GM23338 (cell line): ENCODE data around the gene ADGRG1.

ENCODE experiments used
- CREB1 ChIP-seq: fragments of 250-450 bp; sonication (Bioruptor Pico); IDR thresholded peaks from 2 replicates; pipeline ENCODE4 v1.5.0; 2020; ENCODE audit warnings: low read depth, mild to moderate bottlenecking, moderate library complexity
- EZH2 ChIP-seq: fragments of 200-600 bp; sonication (generic); IDR thresholded peaks from one replicate; pipeline ENCODE4 v1.8.0; 2017; ENCODE audit warnings: antibody characterized with exemption, mild to moderate bottlenecking, low read depth; ENCODE audit not compliant: unreplicated experiment
- EZH2phosphoT487 ChIP-seq: fragments of 200-600 bp; sonication (generic); IDR thresholded peaks from one replicate; pipeline ENCODE4 v1.8.1; 2018; ENCODE audit warnings: antibody characterized with exemption; ENCODE audit not compliant: unreplicated experiment
- JUNB ChIP-seq: IDR thresholded peaks from one replicate; pipeline ENCODE4 v1.6.1; 2016; ENCODE audit warnings: antibody characterized with exemption; ENCODE audit not compliant: unreplicated experiment
- NANOG ChIP-seq: IDR thresholded peaks from 2 replicates; pipeline ENCODE4 v1.6.1; 2016; ENCODE audit warnings: antibody characterized with exemption, borderline replicate concordance
- POLR2AphosphoS5 ChIP-seq: IDR thresholded peaks from 2 replicates; pipeline ENCODE4 v1.6.1; 2016; ENCODE audit warnings: antibody characterized with exemption, low read depth
- STAT1 ChIP-seq: IDR thresholded peaks from one replicate; pipeline ENCODE4 v1.6.1; 2016; ENCODE audit warnings: antibody characterized with exemption; ENCODE audit not compliant: unreplicated experiment
- ZNF114 ChIP-seq: fragments of 250-450 bp; sonication (Bioruptor Pico); IDR thresholded peaks from 2 replicates; pipeline ENCODE4 v1.5.0; 2020; ENCODE audit warnings: mild to moderate bottlenecking, moderate library complexity
- ZNF331 ChIP-seq: fragments of 250-450 bp; sonication (Bioruptor Pico); IDR thresholded peaks from 2 replicates; pipeline ENCODE4 v1.5.0; 2020; ENCODE audit warnings: low read depth, mild to moderate bottlenecking, moderate library complexity
- TF ChIP-seq, protein P1 (sequence below), 2 experiments: fragments of 200-600 bp in 1 of 2; sonication (generic) in 1 of 2; conservative IDR thresholded peaks; 2 replicates each; pipeline versions ENCODE4 v1.5.1 to v1.6.1; 2016 to 2017; ENCODE audit warnings: antibody characterized with exemption in 2 of 2, low read depth in 2 of 2, mild to moderate bottlenecking in 2 of 2, moderate library complexity in 1 of 2
- TF ChIP-seq, protein P2 (sequence below): IDR thresholded peaks from one replicate; pipeline ENCODE4 v1.6.1; 2018; ENCODE audit warnings: antibody characterized with exemption; ENCODE audit not compliant: unreplicated experiment
- TF ChIP-seq, protein P3 (sequence below): IDR thresholded peaks from 2 replicates; pipeline ENCODE4 v1.6.1; 2016; ENCODE audit warnings: antibody characterized with exemption
- TF ChIP-seq, protein P4 (sequence below): fragments of 250-450 bp; sonication (Bioruptor Pico); IDR thresholded peaks from 2 replicates; pipeline ENCODE4 v1.5.0; 2020; ENCODE audit warnings: mild to moderate bottlenecking, moderate library complexity

DNA sequence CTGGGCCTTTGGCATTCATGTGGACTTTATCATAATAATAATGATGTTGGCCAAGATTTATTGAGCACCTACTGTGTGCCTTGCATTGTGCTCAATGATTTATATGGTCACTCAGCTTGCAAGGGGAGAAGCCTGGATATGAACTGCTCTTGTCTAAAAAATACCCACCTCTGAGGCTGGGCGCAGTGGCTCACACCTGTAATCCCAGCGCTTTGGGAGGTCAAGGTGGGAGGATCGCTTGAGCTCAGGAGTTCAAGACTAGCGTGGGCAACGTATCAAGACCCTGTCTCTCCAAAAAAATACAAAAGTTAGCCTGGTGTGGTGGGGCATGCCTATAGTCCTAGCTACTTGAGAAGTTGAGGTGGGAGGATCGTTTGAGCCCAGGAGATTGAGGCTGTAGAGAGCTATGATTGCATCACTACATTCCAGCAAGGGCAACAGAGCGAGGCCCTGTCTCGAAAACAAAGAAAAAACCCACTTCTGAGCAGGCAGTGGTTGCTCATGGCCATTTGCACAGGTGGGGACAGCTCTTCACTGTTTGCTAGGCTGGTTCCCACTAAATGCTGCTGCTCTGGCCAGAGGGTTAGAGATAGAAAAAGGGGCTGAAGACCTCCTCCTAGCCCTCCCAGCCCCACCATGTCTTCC, 4.3 kb upstream of the ADGRG1 start:
- TF ChIP-seq, protein P1, sequence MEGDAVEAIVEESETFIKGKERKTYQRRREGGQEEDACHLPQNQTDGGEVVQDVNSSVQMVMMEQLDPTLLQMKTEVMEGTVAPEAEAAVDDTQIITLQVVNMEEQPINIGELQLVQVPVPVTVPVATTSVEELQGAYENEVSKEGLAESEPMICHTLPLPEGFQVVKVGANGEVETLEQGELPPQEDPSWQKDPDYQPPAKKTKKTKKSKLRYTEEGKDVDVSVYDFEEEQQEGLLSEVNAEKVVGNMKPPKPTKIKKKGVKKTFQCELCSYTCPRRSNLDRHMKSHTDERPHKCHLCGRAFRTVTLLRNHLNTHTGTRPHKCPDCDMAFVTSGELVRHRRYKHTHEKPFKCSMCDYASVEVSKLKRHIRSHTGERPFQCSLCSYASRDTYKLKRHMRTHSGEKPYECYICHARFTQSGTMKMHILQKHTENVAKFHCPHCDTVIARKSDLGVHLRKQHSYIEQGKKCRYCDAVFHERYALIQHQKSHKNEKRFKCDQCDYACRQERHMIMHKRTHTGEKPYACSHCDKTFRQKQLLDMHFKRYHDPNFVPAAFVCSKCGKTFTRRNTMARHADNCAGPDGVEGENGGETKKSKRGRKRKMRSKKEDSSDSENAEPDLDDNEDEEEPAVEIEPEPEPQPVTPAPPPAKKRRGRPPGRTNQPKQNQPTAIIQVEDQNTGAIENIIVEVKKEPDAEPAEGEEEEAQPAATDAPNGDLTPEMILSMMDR (conservative IDR thresholded peaks at IDR 0.05; ENCODE audit: low read depth in 2 of 2) = no peak
- no peak for TF ChIP-seq CREB1 (CRISPR knock-in tag)
- TF ChIP-seq EZH2phosphoT487 = no peak
- no peak for TF ChIP-seq EZH2
- TF ChIP-seq, protein P2, sequence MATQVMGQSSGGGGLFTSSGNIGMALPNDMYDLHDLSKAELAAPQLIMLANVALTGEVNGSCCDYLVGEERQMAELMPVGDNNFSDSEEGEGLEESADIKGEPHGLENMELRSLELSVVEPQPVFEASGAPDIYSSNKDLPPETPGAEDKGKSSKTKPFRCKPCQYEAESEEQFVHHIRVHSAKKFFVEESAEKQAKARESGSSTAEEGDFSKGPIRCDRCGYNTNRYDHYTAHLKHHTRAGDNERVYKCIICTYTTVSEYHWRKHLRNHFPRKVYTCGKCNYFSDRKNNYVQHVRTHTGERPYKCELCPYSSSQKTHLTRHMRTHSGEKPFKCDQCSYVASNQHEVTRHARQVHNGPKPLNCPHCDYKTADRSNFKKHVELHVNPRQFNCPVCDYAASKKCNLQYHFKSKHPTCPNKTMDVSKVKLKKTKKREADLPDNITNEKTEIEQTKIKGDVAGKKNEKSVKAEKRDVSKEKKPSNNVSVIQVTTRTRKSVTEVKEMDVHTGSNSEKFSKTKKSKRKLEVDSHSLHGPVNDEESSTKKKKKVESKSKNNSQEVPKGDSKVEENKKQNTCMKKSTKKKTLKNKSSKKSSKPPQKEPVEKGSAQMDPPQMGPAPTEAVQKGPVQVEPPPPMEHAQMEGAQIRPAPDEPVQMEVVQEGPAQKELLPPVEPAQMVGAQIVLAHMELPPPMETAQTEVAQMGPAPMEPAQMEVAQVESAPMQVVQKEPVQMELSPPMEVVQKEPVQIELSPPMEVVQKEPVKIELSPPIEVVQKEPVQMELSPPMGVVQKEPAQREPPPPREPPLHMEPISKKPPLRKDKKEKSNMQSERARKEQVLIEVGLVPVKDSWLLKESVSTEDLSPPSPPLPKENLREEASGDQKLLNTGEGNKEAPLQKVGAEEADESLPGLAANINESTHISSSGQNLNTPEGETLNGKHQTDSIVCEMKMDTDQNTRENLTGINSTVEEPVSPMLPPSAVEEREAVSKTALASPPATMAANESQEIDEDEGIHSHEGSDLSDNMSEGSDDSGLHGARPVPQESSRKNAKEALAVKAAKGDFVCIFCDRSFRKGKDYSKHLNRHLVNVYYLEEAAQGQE = no peak
- no peak for TF ChIP-seq JUNB
- no peak for TF ChIP-seq POLR2AphosphoS5
- no peak for TF ChIP-seq ZNF331 (CRISPR knock-in tag)
- no peak for TF ChIP-seq NANOG
- TF ChIP-seq STAT1 = no peak
- TF ChIP-seq, protein P3, sequence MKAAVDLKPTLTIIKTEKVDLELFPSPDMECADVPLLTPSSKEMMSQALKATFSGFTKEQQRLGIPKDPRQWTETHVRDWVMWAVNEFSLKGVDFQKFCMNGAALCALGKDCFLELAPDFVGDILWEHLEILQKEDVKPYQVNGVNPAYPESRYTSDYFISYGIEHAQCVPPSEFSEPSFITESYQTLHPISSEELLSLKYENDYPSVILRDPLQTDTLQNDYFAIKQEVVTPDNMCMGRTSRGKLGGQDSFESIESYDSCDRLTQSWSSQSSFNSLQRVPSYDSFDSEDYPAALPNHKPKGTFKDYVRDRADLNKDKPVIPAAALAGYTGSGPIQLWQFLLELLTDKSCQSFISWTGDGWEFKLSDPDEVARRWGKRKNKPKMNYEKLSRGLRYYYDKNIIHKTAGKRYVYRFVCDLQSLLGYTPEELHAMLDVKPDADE = no peak
- TF ChIP-seq, protein P4, sequence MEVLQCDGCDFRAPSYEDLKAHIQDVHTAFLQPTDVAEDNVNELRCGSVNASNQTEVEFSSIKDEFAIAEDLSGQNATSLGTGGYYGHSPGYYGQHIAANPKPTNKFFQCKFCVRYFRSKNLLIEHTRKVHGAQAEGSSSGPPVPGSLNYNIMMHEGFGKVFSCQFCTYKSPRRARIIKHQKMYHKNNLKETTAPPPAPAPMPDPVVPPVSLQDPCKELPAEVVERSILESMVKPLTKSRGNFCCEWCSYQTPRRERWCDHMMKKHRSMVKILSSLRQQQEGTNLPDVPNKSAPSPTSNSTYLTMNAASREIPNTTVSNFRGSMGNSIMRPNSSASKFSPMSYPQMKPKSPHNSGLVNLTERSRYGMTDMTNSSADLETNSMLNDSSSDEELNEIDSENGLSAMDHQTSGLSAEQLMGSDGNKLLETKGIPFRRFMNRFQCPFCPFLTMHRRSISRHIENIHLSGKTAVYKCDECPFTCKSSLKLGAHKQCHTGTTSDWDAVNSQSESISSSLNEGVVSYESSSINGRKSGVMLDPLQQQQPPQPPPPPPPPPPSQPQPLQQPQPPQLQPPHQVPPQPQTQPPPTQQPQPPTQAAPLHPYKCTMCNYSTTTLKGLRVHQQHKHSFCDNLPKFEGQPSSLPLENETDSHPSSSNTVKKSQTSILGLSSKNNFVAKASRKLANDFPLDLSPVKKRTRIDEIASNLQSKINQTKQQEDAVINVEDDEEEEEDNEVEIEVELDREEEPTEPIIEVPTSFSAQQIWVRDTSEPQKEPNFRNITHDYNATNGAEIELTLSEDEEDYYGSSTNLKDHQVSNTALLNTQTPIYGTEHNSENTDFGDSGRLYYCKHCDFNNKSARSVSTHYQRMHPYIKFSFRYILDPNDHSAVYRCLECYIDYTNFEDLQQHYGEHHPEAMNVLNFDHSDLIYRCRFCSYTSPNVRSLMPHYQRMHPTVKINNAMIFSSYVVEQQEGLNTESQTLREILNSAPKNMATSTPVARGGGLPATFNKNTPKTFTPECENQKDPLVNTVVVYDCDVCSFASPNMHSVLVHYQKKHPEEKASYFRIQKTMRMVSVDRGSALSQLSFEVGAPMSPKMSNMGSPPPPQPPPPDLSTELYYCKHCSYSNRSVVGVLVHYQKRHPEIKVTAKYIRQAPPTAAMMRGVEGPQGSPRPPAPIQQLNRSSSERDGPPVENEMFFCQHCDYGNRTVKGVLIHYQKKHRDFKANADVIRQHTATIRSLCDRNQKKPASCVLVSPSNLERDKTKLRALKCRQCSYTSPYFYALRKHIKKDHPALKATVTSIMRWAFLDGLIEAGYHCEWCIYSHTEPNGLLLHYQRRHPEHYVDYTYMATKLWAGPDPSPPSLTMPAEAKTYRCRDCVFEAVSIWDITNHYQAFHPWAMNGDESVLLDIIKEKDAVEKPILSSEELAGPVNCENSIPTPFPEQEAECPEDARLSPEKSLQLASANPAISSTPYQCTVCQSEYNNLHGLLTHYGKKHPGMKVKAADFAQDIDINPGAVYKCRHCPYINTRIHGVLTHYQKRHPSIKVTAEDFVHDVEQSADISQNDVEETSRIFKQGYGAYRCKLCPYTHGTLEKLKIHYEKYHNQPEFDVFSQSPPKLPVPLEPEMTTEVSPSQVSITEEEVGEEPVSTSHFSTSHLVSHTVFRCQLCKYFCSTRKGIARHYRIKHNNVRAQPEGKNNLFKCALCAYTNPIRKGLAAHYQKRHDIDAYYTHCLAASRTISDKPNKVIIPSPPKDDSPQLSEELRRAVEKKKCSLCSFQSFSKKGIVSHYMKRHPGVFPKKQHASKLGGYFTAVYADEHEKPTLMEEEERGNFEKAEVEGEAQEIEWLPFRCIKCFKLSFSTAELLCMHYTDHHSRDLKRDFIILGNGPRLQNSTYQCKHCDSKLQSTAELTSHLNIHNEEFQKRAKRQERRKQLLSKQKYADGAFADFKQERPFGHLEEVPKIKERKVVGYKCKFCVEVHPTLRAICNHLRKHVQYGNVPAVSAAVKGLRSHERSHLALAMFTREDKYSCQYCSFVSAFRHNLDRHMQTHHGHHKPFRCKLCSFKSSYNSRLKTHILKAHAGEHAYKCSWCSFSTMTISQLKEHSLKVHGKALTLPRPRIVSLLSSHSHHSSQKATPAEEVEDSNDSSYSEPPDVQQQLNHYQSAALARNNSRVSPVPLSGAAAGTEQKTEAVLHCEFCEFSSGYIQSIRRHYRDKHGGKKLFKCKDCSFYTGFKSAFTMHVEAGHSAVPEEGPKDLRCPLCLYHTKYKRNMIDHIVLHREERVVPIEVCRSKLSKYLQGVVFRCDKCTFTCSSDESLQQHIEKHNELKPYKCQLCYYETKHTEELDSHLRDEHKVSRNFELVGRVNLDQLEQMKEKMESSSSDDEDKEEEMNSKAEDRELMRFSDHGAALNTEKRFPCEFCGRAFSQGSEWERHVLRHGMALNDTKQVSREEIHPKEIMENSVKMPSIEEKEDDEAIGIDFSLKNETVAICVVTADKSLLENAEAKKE (CRISPR knock-in tag) = no peak
- TF ChIP-seq ZNF114 = no peak
